ENCODE results near the gene RAMACL. TPM values are rescaled to one million over a fixed set of nuclear protein-coding genes. Genes with fewer than 3 reads are reported as not detected.

The RAMACL gene
- total RNA-seq, 1 experiment from 2014 or later, result 0.15 TPM

- Histone ChIP-seq H3K27ac (ENCODE audit: low read depth, low read length) (no peak overlapping the region), H3K9me2 (ENCODE audit: insufficient read depth) (no peaks in the 10 kb centered on the region), H3K4me3 (replicated peaks in 1 of 2; ENCODE audit: low read depth in 1 of 2, low read length in 2 of 2) (no peak overlapping the region), H3K4me2 (ENCODE audit: low read length) (no peak overlapping the region), H4K20me1 (ENCODE audit: insufficient read depth) (no peaks in the 10 kb centered on the region), H3K27me3 (ENCODE audit: insufficient read depth, low read length) (no peaks in the 10 kb centered on the region), H3K79me2 (ENCODE audit: insufficient read depth, low read length) (no peaks in the 10 kb centered on the region), H2AFZ (ENCODE audit: low read depth, low read length, poor library complexity, severe bottlenecking) (no peak overlapping the region), H3K36me3 (ENCODE audit: control insufficient read depth in 1 of 2, insufficient read depth in 2 of 2, low read length in 2 of 2) (no peaks in the 10 kb centered on the region), H3K9ac (ENCODE audit: low read length) (no peak overlapping the region), H3K9me3 (ENCODE audit: control insufficient read depth in 1 of 2, insufficient read depth in 1 of 2, low read depth in 1 of 2, low read length in 2 of 2) (no peaks in the 10 kb centered on the region), H3K4me1 (ENCODE audit: control insufficient read depth in 1 of 2, insufficient read depth in 2 of 2, low read length in 2 of 2) (peaks cover 0 to 15% of the 10 kb centered on the region in 2 experiments; a peak in 1 of 4 replicates)
- no peak for DNase-seq (ENCODE audit: low read depth, low spot score)
- CTCF ChIA-PET, result no interaction called here
- intact Hi-C loops (cut with micrococcal nuclease), result no loop called here
- POLR2A ChIA-PET, result no interaction called here
- BruUV-seq (replicated peaks), result no TSS peak
- RAD21 ChIA-PET (ENCODE audit: low non-redundant PET in 1 of 2, low total read pairs in 2 of 2, uncharacterized antibody in 2 of 2, unreplicated experiment in 2 of 2), result no interaction called here
- no peak for TF ChIP-seq FOSL1 (IDR thresholded peaks at IDR 0.05; ENCODE audit: low read depth)
- no peak for ATAC-seq
Observed at GRCh38 chr6:166563805-166564204, 22.7 kb downstream of the RAMACL start.

- H4K20me1 ChIP-seq (ENCODE audit: insufficient read depth), result no peaks in the 10 kb centered on the region
- no TSS peak for BruUV-seq (replicated peaks)
- no peak overlapping the region for H3K27ac ChIP-seq (ENCODE audit: low read depth, low read length)
- DNase-seq (ENCODE audit: low read depth, low spot score) (no peak), ATAC-seq (no peak)
- H3K4me2 ChIP-seq (ENCODE audit: low read length), result no peak overlapping the region
- CTCF ChIA-PET, result no interaction called here
- RAD21 ChIA-PET (ENCODE audit: low non-redundant PET in 1 of 2, low total read pairs in 2 of 2, uncharacterized antibody in 2 of 2, unreplicated experiment in 2 of 2), result no interaction called here
- POLR2A ChIA-PET, result no interaction called here
- no peaks in the 10 kb centered on the region for H3K9me2 ChIP-seq (ENCODE audit: insufficient read depth)
- intact Hi-C loops (cut with micrococcal nuclease), result no loop called here
- no peak overlapping the region for H3K9ac ChIP-seq (ENCODE audit: low read length)
- H3K4me1 ChIP-seq (ENCODE audit: control insufficient read depth in 1 of 2, insufficient read depth in 2 of 2, low read length in 2 of 2), result peaks cover 0 to 18% of the 10 kb centered on the region in 2 experiments; a peak in 2 of 4 replicates
- no peaks in the 10 kb centered on the region for H3K9me3 ChIP-seq (ENCODE audit: control insufficient read depth in 1 of 2, insufficient read depth in 1 of 2, low read depth in 1 of 2, low read length in 2 of 2)
- no peak overlapping the region for H3K4me3 ChIP-seq (replicated peaks in 1 of 2; ENCODE audit: low read depth in 1 of 2, low read length in 2 of 2)
- no peak overlapping the region for H2AFZ ChIP-seq (ENCODE audit: low read depth, low read length, poor library complexity, severe bottlenecking)
- H3K79me2 ChIP-seq (ENCODE audit: insufficient read depth, low read length), result no peaks in the 10 kb centered on the region
- H3K27me3 ChIP-seq (ENCODE audit: insufficient read depth, low read length), result no peaks in the 10 kb centered on the region
- H3K36me3 ChIP-seq (ENCODE audit: control insufficient read depth in 1 of 2, insufficient read depth in 2 of 2, low read length in 2 of 2), result no peaks in the 10 kb centered on the region
- TF ChIP-seq ZFX (IDR thresholded peaks at IDR 0.05), result no peak
- TF ChIP-seq, protein P1, sequence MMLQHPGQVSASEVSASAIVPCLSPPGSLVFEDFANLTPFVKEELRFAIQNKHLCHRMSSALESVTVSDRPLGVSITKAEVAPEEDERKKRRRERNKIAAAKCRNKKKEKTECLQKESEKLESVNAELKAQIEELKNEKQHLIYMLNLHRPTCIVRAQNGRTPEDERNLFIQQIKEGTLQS (IDR thresholded peaks at IDR 0.05), result no peak
- no peak for TF ChIP-seq EZH2phosphoT487 (IDR thresholded peaks at IDR 0.05; ENCODE audit: borderline replicate concordance)
- no peak for TF ChIP-seq ZNF274 (IDR thresholded peaks at IDR 0.05; ENCODE audit: low read depth, low read length)
- TF ChIP-seq JUND (IDR thresholded peaks at IDR 0.05), result no peak
- TF ChIP-seq ELF1 (IDR thresholded peaks at IDR 0.05; ENCODE audit: borderline replicate concordance, low read depth), result no peak
- TF ChIP-seq FOSL1 (IDR thresholded peaks at IDR 0.05; ENCODE audit: low read depth), result no peak
- no peak for TF ChIP-seq YY1 (IDR thresholded peaks at IDR 0.05; ENCODE audit: extremely low read depth, insufficient replicate concordance, low read depth, low read length)
- no peak for TF ChIP-seq SRF (IDR thresholded peaks at IDR 0.05; ENCODE audit: low read depth)
- no peak for TF ChIP-seq CBX3 (IDR thresholded peaks at IDR 0.05; ENCODE audit: low read depth)
- no peak for TF ChIP-seq CEBPB (IDR thresholded peaks at IDR 0.05; ENCODE audit: low read depth)
- TF ChIP-seq SP1 (IDR thresholded peaks at IDR 0.05; ENCODE audit: low read depth), result no peak
- no peak for TF ChIP-seq CTCF (IDR thresholded peaks at IDR 0.05 in 2 of 3, conservative IDR thresholded peaks at IDR 0.05 in 1 of 3; ENCODE audit: borderline replicate concordance in 1 of 3, insufficient read depth in 1 of 3, low read depth in 2 of 3, low read length in 2 of 3)
- no peak for TF ChIP-seq ZBTB33 (IDR thresholded peaks at IDR 0.05; ENCODE audit: extremely low read depth, insufficient replicate concordance, low read length)
- no peak for TF ChIP-seq TCF7L2 (IDR thresholded peaks at IDR 0.05; ENCODE audit: borderline replicate concordance, extremely low read depth, insufficient read depth, insufficient read length)
- no peak for TF ChIP-seq POLR2A (IDR thresholded peaks at IDR 0.05; ENCODE audit: borderline replicate concordance, extremely low read depth, insufficient read depth, insufficient read length)
- TF ChIP-seq SIN3A (IDR thresholded peaks at IDR 0.05; ENCODE audit: low read depth), result no peak
Observed at GRCh38 chr6:166563200-166563599, 23.3 kb downstream of the RAMACL start.

All from HCT116 (cell line).